Measurements from ENCODE around the gene BMAL1.

DNA sequence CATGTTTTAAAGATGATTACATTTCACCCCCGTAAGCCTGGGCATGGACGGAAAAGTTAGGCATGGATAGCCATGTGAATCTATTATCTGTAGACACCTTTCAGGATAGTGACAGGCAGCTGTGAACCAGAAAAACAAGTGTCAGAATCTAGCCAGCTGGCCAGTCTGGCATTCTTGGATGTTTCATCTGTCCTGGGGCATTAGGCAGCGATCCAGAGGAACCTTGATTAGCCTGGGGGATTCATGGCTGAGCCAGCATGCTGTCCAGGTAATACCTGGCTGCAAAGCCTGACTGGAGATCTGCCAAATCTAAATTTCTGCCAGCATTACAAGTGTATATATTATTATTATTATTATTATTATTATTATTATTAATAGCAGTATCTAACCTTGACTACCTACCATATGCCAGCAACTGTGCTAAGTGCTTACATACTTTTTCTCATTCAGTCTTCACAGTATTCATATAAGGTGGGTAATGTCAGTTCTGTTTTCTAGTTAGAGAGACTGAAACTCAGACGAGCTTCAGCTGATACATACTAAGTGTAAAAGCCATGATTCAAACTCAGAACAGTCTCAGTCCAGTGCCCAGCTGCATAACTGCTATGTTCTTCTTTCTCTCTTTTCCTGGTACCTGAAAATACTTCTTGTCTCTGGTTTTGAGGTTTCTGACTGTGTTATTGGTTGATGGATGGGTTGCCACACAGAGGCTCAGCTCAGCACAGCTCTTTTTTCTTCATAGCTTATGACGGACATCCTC lies 12.8 kb downstream of the BMAL1 start:
- TF ChIP-seq RAD21 (IDR thresholded peaks at IDR 0.05; ENCODE audit: low read depth) (no peak), FOXM1 (IDR thresholded peaks at IDR 0.05; ENCODE audit: borderline replicate concordance, low read depth) (no peak), EP300 (IDR thresholded peaks at IDR 0.05; ENCODE audit: borderline replicate concordance) (no peak), NFIC (IDR thresholded peaks at IDR 0.05) (no peak), MAX (IDR thresholded peaks at IDR 0.05) (no peak), TAF1 (IDR thresholded peaks at IDR 0.05; ENCODE audit: low read depth) (no peak), YY1 (IDR thresholded peaks at IDR 0.05; ENCODE audit: low read depth) (no peak), CEBPB (IDR thresholded peaks at IDR 0.05) (no peak), TEAD4 (IDR thresholded peaks at IDR 0.05) (no peak), ZBTB7A (IDR thresholded peaks at IDR 0.05; ENCODE audit: low read depth) (no peak)
- TF ChIP-seq, protein P1, sequence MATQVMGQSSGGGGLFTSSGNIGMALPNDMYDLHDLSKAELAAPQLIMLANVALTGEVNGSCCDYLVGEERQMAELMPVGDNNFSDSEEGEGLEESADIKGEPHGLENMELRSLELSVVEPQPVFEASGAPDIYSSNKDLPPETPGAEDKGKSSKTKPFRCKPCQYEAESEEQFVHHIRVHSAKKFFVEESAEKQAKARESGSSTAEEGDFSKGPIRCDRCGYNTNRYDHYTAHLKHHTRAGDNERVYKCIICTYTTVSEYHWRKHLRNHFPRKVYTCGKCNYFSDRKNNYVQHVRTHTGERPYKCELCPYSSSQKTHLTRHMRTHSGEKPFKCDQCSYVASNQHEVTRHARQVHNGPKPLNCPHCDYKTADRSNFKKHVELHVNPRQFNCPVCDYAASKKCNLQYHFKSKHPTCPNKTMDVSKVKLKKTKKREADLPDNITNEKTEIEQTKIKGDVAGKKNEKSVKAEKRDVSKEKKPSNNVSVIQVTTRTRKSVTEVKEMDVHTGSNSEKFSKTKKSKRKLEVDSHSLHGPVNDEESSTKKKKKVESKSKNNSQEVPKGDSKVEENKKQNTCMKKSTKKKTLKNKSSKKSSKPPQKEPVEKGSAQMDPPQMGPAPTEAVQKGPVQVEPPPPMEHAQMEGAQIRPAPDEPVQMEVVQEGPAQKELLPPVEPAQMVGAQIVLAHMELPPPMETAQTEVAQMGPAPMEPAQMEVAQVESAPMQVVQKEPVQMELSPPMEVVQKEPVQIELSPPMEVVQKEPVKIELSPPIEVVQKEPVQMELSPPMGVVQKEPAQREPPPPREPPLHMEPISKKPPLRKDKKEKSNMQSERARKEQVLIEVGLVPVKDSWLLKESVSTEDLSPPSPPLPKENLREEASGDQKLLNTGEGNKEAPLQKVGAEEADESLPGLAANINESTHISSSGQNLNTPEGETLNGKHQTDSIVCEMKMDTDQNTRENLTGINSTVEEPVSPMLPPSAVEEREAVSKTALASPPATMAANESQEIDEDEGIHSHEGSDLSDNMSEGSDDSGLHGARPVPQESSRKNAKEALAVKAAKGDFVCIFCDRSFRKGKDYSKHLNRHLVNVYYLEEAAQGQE (IDR thresholded peaks at IDR 0.05; ENCODE audit: low read depth) = no peak
